Hepatocyte (in vitro differentiated cells): ENCODE results near the gene IL1RAPL1. TPM values are rescaled to one million over a fixed set of nuclear protein-coding genes. Genes with fewer than 3 reads are reported as not detected.

Experiments used
- DNase-seq: peaks from one replicate; pipeline ENCODE4 v3.0.0-alpha.2; 2016; ENCODE audit warnings: low spot score
- H2AFZ ChIP-seq: fragments of 200-600 bp; sonication (generic); 2 replicates; pipeline ENCODE4 v1.6.0; 2016; ENCODE audit warnings: antibody characterized with exemption, mild to moderate bottlenecking
- H3K27ac ChIP-seq: fragments of 200-600 bp; sonication (generic); 2 replicates; pipeline ENCODE4 v1.5.1; 2016; ENCODE audit warnings: mild to moderate bottlenecking
- H3K27me3 ChIP-seq: fragments of 200-600 bp; sonication (generic); 2 replicates; pipeline ENCODE4 v1.6.1; 2016
- H3K36me3 ChIP-seq: fragments of 200-600 bp; sonication (generic); replicated peaks from 2 replicates; pipeline ENCODE4 v1.5.1; 2016; ENCODE audit warnings: low read depth; ENCODE audit not compliant: insufficient read depth
- H3K4me1 ChIP-seq: fragments of 200-600 bp; sonication (generic); 2 replicates; pipeline ENCODE4 v1.5.1; 2016; ENCODE audit warnings: mild to moderate bottlenecking, moderate library complexity; ENCODE audit not compliant: insufficient read depth
- H3K4me2 ChIP-seq: fragments of 200-600 bp; sonication (generic); 2 replicates; pipeline ENCODE4 v1.6.0; 2016
- H3K4me3 ChIP-seq: fragments of 200-600 bp; sonication (generic); 2 replicates; pipeline ENCODE4 v1.5.1; 2016; ENCODE audit warnings: mild to moderate bottlenecking
- H3K79me2 ChIP-seq: fragments of 200-600 bp; sonication (generic); 2 replicates; pipeline ENCODE4 v1.6.0; 2017; ENCODE audit warnings: mild to moderate bottlenecking
- H3K9me2 ChIP-seq: fragments of 200-600 bp; sonication (generic); replicated peaks from 2 replicates; pipeline ENCODE4 v1.6.0; 2017; ENCODE audit warnings: mild to moderate bottlenecking; ENCODE audit not compliant: insufficient read depth
- H3K9me3 ChIP-seq: fragments of 200-600 bp; sonication (generic); 2 replicates; pipeline ENCODE4 v1.5.1; 2016; ENCODE audit warnings: low read depth, mild to moderate bottlenecking
- H4K20me1 ChIP-seq: fragments of 200-600 bp; sonication (generic); 2 replicates; pipeline ENCODE4 v1.6.0; 2016; ENCODE audit warnings: mild to moderate bottlenecking; ENCODE audit not compliant: insufficient read depth, poor library complexity, severe bottlenecking
- CTCF ChIP-seq: fragments of 200-600 bp; sonication (generic); IDR thresholded peaks from 2 replicates; pipeline ENCODE4 v1.5.1; 2016; ENCODE audit warnings: antibody characterized with exemption, mild to moderate bottlenecking; ENCODE audit not compliant: poor library complexity
- EZH2 ChIP-seq: fragments of 200-600 bp; sonication (generic); IDR thresholded peaks from 2 replicates; pipeline ENCODE4 v1.6.1; 2016; ENCODE audit warnings: antibody characterized with exemption, mild to moderate bottlenecking, borderline replicate concordance
- EZH2phosphoT487 ChIP-seq: fragments of 200-600 bp; sonication (generic); IDR thresholded peaks from one replicate; pipeline ENCODE4 v1.6.1; 2018; ENCODE audit warnings: antibody characterized with exemption, mild to moderate bottlenecking, low read depth, moderate library complexity; ENCODE audit not compliant: unreplicated experiment, severe bottlenecking
- WGBS: methylation state at CpG from one replicate; pipeline ENCODE4 v1.1.6; 2016; ENCODE audit warnings: low lambda C conversion rate; ENCODE audit errors: missing lambda C conversion rate; 5-methylcytosine and 5-hydroxymethylcytosine counted together
- polyA plus RNA-seq: library from polyadenylated mRNA; unstranded; fragments of >200 nt; fragmentation: Nextera tagmentation; extraction: Ambion mirVana; gene quantifications from 2 replicates; pipeline ENCODE4 v1.2.1, GENCODE V29; 2016
- total RNA-seq: library from RNA; depleted of rRNA; stranded (reverse); fragments of >200 nt; gene quantifications from 2 replicates; pipeline ENCODE4 v1.2.3, GENCODE V29; 2014

Gene IL1RAPL1
- total and polyA plus RNA-seq, 2 experiments from 2014 or later = 0.89 to 2.7 TPM

GRCh38 chrX:28901637-28902036 lies 314.4 kb downstream of the IL1RAPL1 start:
- H3K27ac ChIP-seq = no peak overlapping the region
- H3K79me2 ChIP-seq = no peaks in the 10 kb centered on the region
- no peak overlapping the region for H3K4me2 ChIP-seq
- H3K4me1 ChIP-seq = no peaks in the 10 kb centered on the region
- DNase-seq = no peak
- no peaks in the 10 kb centered on the region for H3K36me3 ChIP-seq
- no peaks in the 10 kb centered on the region for H3K9me3 ChIP-seq
- no peaks in the 10 kb centered on the region for H3K27me3 ChIP-seq
- no peaks in the 10 kb centered on the region for H4K20me1 ChIP-seq
- no peak overlapping the region for H2AFZ ChIP-seq
- no peak overlapping the region for H3K4me3 ChIP-seq
- no peaks in the 10 kb centered on the region for H3K9me2 ChIP-seq
- 60% methylated on average over 3 of the region's 3 CpGs for WGBS
- no peak for TF ChIP-seq EZH2
- no peak for TF ChIP-seq CTCF
- TF ChIP-seq EZH2phosphoT487 = no peak

DNA sequence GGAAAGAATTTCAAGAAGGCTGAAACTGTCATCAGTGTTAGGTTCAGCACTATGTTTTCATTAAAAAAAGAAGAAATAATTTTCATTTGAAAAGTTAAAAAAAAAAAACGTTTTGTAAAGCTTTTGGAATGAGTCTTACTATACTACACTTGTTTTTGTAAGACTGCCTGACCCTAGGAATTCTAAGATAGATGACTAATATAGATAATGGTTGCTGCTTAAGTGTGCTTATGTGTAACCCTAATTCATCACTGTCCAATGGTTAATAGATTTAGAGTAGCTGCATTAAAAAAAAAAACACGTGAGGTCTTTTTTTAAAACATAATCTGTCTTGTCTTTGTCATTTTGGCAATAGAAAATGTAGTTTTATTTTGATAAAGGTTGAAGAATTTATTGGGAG lies 323.2 kb downstream of the IL1RAPL1 start:
- DNase-seq = no peak
- WGBS = 34% methylated on average over 2 of the region's 2 CpGs
- Histone ChIP-seq H3K36me3 (no peaks in the 10 kb centered on the region), H4K20me1 (no peaks in the 10 kb centered on the region), H3K9me2 (no peaks in the 10 kb centered on the region), H3K4me2 (no peak overlapping the region), H3K9me3 (no peaks in the 10 kb centered on the region), H2AFZ (no peak overlapping the region), H3K27ac (no peak overlapping the region), H3K4me3 (no peak overlapping the region), H3K27me3 (no peaks in the 10 kb centered on the region), H3K79me2 (no peaks in the 10 kb centered on the region), H3K4me1 (no peaks in the 10 kb centered on the region)
- TF ChIP-seq EZH2 (no peak), CTCF (no peak), EZH2phosphoT487 (no peak)

DNA sequence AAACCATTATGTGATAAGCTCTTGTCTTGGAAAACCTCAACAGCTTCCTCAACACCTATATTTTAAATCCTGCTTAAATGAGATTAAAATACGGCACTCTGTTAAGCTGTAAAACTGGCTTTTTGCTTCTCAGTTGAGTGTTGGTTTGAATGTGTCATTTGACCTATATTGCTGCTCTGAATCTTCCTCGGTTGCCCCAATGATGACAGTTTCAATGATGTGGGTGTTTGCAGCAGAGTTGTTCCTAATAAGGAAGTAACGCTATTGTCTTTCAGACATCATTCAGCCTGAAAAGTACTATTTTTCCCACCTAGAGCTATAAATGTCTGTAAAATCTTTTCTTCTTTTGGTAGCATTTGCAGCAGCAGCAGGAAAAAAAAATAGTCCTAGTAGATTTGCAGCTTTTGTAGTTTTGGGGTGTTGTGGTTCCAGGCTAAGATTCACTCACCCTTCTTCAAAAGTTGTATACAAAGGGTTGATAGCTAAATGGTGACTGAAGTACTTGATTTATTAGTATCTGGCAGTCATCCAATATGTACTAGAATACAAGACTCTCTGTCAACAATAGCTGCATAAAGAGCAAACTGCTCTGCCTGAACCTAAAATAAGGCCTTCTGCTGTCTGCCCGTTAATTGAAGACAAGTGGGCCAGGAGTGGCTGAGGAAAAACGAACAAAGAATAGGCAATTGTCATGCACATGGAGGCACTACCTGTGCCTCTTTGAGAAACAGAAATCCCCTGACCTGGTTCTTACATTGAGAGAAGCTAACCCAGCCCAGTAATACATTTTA lies 333.1 kb downstream of the IL1RAPL1 start:
- Histone ChIP-seq H3K9me3 (no peaks in the 10 kb centered on the region), H3K79me2 (no peaks in the 10 kb centered on the region), H2AFZ (no peak overlapping the region), H3K4me2 (no peak overlapping the region), H3K36me3 (no peaks in the 10 kb centered on the region), H3K4me3 (no peak overlapping the region), H3K9me2 (no peaks in the 10 kb centered on the region), H3K4me1 (no peaks in the 10 kb centered on the region), H4K20me1 (no peaks in the 10 kb centered on the region), H3K27ac (no peak overlapping the region), H3K27me3 (no peaks in the 10 kb centered on the region)
- TF ChIP-seq EZH2phosphoT487 = no peak
- no peak for TF ChIP-seq CTCF
- no peak for TF ChIP-seq EZH2
- peak; percentile 4 for DNase-seq
- 60% methylated on average over 5 of the region's 5 CpGs for WGBS
